Stimulated activated CD4-positive, alpha-beta T cell treated with anti-CD3 and anti-CD28 coated beads, TNF-alpha, amount 100 ng/mL, for 24 hours (primary cell): Measurements from ENCODE around the gene CAPN12.
A peak's percentile ranks its signal among the peaks of the same experiment; 100 is the strongest.

ENCODE experiments used
- DNase-seq, 3 experiments: peaks; one replicate each; pipeline ENCODE4 v3.0.0-alpha.2; 2020; ENCODE audit warnings: low read depth in 3 of 3

CAPN12 gene

GRCh38 chr19:38737921-38738737 is 6.1 kb downstream of the CAPN12 start:
- no peak for DNase-seq

GRCh38 chr19:38737281-38737865 is 6.9 kb downstream of the CAPN12 start:
- DNase-seq, result no peak

GRCh38 chr19:38736413-38737280 is 7.6 kb downstream of the CAPN12 start:
- peak; percentile 32 to 75 (median 49) for DNase-seq

- peak in 1 of 3 experiments; percentile 60 for DNase-seq
Measured at GRCh38 chr19:38736036-38736412, 8.2 kb downstream of the CAPN12 start.

GRCh38 chr19:38735257-38735686 is 9.0 kb downstream of the CAPN12 start:
- peak in 1 of 3 experiments; percentile 19 for DNase-seq

GRCh38 chr19:38734426-38735256 is 9.6 kb downstream of the CAPN12 start:
- DNase-seq, result no peak

GRCh38 chr19:38734176-38734425 is 10.2 kb downstream of the CAPN12 start:
- no peak for DNase-seq

GRCh38 chr19:38733493-38734175 is 10.6 kb downstream of the CAPN12 start:
- DNase-seq, result no peak

GRCh38 chr19:38733241-38733492 is 11.1 kb downstream of the CAPN12 start:
- no peak for DNase-seq

- DNase-seq, result no peak
Measured at GRCh38 chr19:38731654-38732301, 12.5 kb downstream of the CAPN12 start.

- no peak for DNase-seq
Measured at GRCh38 chr19:38730731-38731589, 13.3 kb downstream of the CAPN12 start.

GRCh38 chr19:38730470-38730730 is 13.9 kb downstream of the CAPN12 start:
- no peak for DNase-seq

GRCh38 chr19:38729653-38730469 is 14.4 kb downstream of the CAPN12 start:
- DNase-seq, result peak; percentile 62 to 80 (median 65)

- no peak for DNase-seq
Measured at GRCh38 chr19:38728752-38729541, 15.3 kb downstream of the CAPN12 start.

GRCh38 chr19:38727868-38728660 is 16.2 kb downstream of the CAPN12 start:
- no peak for DNase-seq

- no peak for DNase-seq
Measured at GRCh38 chr19:38727306-38727867, 16.9 kb downstream of the CAPN12 start.

GRCh38 chr19:38726761-38727301 is 17.4 kb downstream of the CAPN12 start:
- no peak for DNase-seq
